NCI-H1417 (cell line): ENCODE measurements around the gene LRRC75A.

ENCODE experiments used
- DNase-seq, 3 experiments: peaks; one replicate each; lab custom pipeline; 2025; lab: John Stamatoyannopoulos, UW

LRRC75A gene

GRCh38 chr17:16493531-16494046 is 1.6 kb upstream of the LRRC75A start:
- DNase-seq, result no peak

- peak in 1 of 3 experiments; percentile 50 for DNase-seq
Measured at GRCh38 chr17:16492613-16493530, 879 bp upstream of the LRRC75A start.

DNA sequence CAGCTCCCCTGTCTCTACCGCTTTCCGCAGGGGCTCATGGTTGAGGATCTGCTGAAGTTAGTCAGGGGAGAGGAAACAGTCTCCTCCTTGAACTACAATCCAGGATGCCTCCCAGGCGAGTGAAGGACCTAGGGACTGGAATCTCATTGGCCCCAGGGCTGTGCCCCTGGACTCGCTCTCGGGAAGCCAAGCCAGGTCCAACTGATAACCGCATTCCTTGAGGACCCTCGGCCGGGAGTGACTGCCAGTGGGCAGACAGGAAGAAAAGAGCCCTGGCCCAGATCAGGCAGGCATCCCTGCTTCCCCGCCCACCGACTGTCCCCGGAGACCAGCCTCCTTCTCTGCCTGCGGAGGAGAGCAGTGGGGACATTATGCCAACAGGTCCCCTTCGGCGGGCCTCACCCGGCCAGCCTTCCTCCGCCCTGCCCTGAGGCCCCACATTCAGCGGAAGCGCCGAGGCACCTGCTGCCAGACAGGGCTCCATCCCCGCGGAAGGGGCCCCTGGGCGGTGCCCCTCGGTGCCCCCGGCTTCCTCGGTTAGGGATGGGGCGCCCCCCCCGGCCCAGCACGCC is 776 bp downstream of the LRRC75A start:
- DNase-seq, result peak in 2 of 3 experiments; percentile 62 to 68

GRCh38 chr17:16489431-16489830 is 2.6 kb downstream of the LRRC75A start:
- no peak for DNase-seq

DNA sequence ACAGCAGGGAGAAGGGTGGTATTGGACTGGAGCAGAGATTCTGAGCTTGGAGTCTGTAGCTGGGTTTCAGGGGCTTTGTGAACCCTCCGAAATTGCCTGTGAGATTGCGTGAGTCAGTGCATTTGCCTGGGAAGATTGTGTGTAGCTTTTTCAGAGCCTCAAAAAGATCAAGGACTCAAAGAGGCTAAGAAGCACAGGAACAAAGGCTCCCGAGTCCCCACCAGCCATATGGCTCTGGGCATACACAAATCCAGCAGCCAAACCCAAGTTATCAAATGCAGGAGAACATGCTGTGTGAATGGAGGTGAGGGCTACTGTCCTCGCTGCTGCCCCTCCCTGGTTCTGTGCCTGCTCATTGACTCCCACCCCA is 3.0 kb downstream of the LRRC75A start:
- no peak for DNase-seq

DNA sequence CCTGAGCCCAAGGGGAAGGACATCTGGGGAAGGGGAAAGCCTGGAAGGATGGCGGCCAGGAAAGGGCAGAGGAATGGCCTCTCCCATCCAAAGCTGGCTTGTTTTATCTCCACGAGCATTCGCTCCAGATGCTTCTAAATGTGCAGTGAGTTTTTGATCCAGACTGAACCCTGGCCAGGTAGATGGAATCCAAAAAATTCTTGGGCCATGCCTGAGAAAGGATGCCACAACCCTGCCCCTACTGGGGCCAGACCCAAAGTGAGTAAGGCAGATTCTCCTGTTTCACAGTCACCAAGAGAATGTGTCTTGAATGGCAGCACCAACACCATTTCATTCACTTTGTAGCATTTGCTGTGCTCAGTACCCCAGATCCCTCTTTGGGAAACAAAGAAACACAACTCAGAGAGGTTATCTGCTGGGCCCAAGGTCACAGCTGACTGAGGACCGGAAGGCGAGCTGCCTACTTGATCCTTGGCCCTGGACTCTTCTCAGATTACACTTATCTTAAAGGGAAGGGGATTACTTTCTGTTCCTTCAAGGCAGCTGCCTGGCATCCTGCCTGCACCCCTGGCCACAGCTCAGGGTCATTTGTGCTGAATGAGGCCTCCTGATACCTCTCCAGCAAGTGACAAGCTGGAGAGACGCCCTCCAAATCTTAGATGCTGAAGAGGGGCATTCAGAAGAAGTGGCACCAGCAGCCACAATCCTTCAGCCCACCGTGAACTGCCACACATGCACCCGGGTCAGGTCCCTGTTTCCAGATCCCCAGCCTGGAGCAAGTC is 3.6 kb downstream of the LRRC75A start:
- no peak for DNase-seq

GRCh38 chr17:16486373-16487250 is 5.4 kb downstream of the LRRC75A start:
- DNase-seq, result peak; percentile 90 to 97 (median 96)

DNA sequence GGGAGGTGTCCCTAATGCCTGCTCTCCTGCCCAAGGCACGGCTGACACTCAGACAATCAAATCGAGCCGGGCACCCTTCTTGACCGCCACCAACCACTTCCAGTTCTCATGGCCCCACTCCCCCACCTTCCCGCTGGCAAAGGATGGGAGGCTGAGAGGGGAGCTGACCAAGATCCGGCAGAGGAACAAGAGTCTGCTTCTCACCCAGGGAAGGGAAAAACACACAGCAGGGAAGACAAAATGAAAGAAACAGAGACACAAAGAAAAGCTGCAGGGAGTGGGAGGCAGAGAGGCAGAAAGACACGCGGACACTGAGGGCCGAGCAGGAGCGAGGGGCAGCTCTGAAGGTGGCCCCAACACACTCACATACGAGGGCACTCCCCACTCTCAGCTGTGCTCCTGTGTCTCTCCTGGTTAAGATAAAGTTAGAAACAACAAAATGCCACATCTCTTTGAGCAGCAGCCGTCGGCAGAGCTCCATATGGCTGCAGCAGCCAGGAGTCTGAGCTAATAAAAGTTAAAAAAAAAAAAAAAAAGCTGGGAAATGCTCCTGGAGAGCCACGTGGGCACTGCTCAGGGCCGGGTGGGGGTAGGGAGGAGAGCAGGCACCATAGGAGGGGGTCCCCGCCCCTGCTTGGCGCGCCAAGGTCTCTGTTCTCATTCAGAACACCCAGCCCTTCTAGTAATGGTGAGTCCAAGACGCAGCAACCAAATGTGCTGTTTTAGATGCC is 7.4 kb downstream of the LRRC75A start:
- no peak for DNase-seq

- no peak for DNase-seq
Measured at GRCh38 chr17:16483021-16483645, 8.9 kb downstream of the LRRC75A start.

DNA sequence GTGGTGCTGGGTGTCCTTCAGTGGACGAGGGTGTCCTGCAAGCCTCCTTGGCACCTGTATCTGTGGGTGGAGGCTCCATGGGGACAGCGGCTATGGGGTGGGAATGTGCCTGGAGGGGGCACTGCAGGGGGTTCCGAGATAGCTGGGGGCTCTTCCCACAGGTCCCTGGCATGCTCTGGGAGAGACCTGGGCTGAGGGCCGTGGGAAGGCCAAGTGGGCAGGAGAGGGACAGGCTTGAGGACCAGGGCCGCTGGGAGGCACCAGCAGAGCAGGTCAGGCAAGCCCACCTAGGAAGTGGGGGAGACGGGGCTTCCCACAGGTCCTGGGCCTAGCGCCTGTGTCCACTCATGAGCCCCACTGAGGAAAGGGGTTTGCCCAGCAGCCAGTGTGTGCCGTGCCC is 9.7 kb downstream of the LRRC75A start:
- DNase-seq, result no peak

DNA sequence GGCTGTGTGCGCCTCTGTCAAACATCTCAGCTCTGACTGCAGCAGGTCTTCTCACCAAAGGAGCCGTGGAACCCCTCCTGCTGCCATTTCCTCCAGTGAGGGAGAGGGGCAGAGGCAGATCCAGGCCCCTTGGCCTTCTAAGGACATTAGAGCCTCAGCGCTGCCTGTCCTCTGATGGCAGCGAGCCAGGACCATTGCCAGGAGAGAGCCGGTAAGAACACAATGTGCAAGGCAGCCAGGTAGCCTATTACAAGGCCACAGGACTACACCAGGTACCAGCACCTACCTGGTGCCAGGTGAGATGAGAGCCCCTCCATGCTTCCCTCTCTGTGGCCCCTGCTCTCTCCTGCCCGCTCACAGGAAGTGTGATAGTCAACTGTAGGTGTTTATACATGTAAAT is 11.0 kb downstream of the LRRC75A start:
- DNase-seq, result no peak

GRCh38 chr17:16479264-16479663 is 12.7 kb downstream of the LRRC75A start:
- no peak for DNase-seq

GRCh38 chr17:16478649-16479048 is 13.3 kb downstream of the LRRC75A start:
- no peak for DNase-seq

GRCh38 chr17:16477666-16478065 is 14.3 kb downstream of the LRRC75A start:
- no peak for DNase-seq

GRCh38 chr17:16477255-16477654 is 14.7 kb downstream of the LRRC75A start:
- no peak for DNase-seq

- no peak for DNase-seq
Measured at GRCh38 chr17:16475179-16475704, 16.8 kb downstream of the LRRC75A start.

- no peak for DNase-seq
Measured at GRCh38 chr17:16474012-16474725, 17.8 kb downstream of the LRRC75A start.

GRCh38 chr17:16473044-16474011 is 18.7 kb downstream of the LRRC75A start:
- no peak for DNase-seq
